ENCODE data around the gene ENTPD3.
A peak's percentile ranks its signal among the peaks of the same experiment; 100 is the strongest.

The ENTPD3 gene

DNA sequence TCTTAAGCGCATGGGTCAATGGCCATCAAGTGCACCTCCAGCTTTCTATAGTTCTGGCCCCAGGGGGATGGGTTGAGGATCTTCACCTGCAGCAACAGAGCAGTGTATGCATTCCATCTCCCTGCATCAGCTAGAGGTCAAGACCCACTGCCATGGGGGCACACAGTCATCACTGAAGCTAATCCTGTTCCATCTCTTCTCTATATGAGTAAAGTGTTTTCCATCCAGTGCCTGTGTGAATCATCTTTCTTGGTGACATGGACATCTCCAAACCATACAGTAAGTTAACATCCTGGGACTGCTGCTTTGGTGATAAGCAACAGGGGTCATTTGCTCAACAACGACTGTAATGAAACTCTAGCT, 4.4 kb upstream of the ENTPD3 start:
- DNase-seq = no peak
- TF ChIP-seq POLR2A (IDR thresholded peaks at IDR 0.05; ENCODE audit: low read length) (no peak), GATA1 (IDR thresholded peaks at IDR 0.05; ENCODE audit: low read depth, low read length) (no peak)

DNA sequence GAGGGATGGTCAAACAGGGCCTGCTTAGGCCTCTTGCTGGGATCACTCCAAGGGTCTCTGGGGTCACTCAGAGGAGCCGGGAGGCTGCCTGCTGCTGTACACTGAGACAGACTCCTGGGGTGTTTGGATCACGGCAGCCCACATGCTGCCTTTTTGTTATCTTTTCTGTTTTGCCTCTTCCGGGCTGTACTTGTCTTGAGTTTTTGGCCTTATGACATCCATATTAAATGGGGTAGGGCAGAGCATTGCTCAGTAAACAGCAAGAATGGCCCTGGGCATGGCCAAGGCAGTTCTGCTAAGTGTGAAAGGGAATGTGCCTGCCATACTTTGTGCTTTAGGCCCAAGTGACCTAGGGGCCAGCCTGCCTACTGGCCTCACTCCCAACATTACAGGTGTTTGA, 771 bp upstream of the ENTPD3 start:
- TF ChIP-seq POLR2A (IDR thresholded peaks at IDR 0.05; ENCODE audit: low read length) (no peak), GATA1 (IDR thresholded peaks at IDR 0.05; ENCODE audit: low read depth, low read length) (no peak)
- DNase-seq = no peak

DNA sequence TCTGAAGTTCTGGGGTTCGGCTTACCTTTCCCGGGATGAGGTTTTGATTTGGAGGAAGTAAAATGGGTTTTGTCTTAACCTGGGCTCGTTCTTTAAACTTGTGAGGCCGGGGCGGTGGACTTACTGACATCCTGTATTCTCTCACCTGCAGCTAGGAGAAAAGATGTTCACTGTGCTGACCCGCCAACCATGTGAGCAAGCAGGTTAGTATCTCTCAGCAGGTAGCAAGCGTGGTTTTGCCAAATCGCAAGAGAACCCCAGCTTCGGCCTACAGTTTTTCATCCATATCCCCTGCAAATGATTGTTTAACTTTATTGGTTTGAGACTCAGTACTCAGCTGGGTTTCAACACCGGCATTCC, 891 bp downstream of the ENTPD3 start:
- TF ChIP-seq POLR2A (IDR thresholded peaks at IDR 0.05; ENCODE audit: low read length) (no peak), GATA1 (IDR thresholded peaks at IDR 0.05; ENCODE audit: low read depth, low read length) (no peak)
- DNase-seq = no peak

DNA sequence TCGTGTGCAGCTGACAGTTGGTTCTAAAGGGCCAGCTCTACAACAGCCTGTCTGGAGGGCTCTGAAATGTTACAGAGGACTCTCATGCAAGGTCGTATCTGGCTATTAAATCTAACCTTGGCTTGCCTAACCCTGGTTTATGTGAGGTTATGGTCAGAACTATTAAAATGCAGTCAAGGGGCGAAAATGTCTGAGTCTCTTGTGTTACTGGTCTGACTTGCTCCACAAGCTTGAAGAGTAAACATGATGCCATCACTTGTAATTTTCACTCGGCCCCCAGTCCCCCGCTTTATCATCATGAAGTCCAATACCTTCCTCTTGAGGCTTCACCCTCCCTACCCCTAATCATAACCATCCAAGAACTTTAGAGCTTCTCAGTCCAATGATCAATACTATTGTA, 9.4 kb downstream of the ENTPD3 start:
- TF ChIP-seq POLR2A (IDR thresholded peaks at IDR 0.05; ENCODE audit: low read length) (no peak), GATA1 (IDR thresholded peaks at IDR 0.05; ENCODE audit: low read depth, low read length) (no peak)
- no peak for DNase-seq

DNA sequence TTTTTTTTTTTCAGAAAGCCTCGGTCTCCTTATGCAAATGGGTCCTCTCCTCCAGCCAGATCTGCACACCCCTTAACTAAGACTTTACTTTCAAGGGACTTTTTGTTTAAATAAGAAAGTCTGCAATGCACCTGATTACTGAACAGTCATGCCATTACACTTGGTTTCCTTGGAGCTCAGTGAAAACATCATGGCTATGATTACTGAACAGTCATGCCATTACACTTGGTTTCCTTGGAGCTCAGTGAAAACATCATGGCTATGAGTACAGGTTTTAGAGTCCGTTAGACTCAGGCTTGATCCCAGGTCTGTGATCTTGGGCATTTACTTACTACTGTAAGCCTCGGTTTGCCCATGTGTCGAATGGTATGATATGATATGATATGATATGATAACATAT, 10.1 kb downstream of the ENTPD3 start:
- TF ChIP-seq POLR2A (IDR thresholded peaks at IDR 0.05; ENCODE audit: low read length) (no peak), GATA1 (IDR thresholded peaks at IDR 0.05; ENCODE audit: low read depth, low read length) (no peak)

DNA sequence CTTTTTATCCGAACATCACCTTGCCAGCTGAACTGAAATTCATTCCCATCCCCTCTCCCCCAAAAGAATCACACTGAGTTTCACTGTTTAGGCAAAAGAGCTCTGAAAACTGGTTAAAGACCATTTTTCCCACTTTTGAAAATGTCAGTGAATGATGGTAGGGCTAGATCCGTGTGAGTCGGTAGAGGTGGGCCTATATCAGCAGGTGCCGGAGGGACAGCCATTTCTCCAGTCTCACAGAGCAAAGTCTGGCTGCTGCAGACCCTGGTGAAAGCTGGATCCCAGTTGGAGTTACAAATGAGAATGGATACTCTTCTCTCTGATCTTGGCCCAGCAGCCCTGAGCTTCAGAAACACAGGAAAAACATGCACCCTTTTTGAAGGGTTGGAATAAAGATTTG, 10.9 kb downstream of the ENTPD3 start:
- TF ChIP-seq POLR2A (IDR thresholded peaks at IDR 0.05; ENCODE audit: low read length) (no peak), GATA1 (IDR thresholded peaks at IDR 0.05; ENCODE audit: low read depth, low read length) (no peak)
- DNase-seq = no peak

More for the DNA sequence above, 10.1 kb downstream of the ENTPD3 start:
- no peak for DNase-seq

DNA sequence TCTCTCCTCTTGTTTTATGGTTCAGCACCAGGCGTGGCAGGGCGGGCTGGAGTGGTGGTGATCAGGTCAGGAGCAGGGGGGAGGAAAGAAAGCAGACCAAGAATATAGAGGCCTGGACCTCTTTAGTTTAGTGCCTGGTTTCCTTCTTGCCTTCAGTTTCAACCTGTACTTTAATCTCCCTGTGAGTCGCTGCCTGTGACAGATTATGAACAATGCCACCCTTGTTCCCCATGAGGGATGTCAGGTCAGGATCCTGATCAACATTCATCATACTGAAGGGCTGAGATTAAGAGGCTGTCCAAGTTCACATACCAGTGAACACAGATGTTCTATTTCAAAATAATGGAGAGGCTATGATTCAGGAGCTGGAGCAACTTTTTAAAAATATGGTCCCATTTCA, 11.4 kb downstream of the ENTPD3 start:
- no peak for DNase-seq
- TF ChIP-seq POLR2A (IDR thresholded peaks at IDR 0.05; ENCODE audit: low read length) (no peak), GATA1 (IDR thresholded peaks at IDR 0.05; ENCODE audit: low read depth, low read length) (no peak)

DNA sequence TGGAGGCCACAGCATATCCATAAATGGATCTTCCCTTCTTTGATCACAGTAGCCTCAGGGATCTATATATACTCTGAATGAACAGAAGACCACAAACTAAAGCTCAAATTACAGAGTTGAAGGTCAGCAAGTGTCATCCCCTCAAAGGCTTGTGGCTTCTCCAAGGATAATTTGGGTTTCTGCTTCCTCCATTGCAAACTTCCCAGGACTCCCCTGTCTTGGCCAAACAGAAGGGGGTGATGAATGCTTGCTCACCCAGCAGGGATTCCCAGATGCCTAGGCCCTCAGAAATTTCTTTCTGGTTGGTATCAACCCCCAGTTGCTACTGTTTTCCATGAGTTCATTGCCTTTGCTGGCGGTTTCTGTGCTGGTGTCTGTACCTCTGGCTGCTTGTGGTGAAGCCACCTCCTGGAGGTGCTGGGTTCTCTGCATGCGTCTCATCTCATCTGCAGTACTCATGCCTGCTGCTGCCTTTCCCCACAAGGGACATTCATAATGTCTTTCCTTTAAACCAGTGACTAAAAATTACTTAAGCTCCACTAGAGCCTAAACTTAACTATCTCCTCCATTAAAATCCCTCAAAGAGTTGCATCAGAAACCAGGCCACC, 17.7 kb downstream of the ENTPD3 start:
- DNase-seq = no peak
- TF ChIP-seq POLR2A (IDR thresholded peaks at IDR 0.05; ENCODE audit: low read length) (no peak), GATA1 (IDR thresholded peaks at IDR 0.05; ENCODE audit: low read depth, low read length) (no peak)

DNA sequence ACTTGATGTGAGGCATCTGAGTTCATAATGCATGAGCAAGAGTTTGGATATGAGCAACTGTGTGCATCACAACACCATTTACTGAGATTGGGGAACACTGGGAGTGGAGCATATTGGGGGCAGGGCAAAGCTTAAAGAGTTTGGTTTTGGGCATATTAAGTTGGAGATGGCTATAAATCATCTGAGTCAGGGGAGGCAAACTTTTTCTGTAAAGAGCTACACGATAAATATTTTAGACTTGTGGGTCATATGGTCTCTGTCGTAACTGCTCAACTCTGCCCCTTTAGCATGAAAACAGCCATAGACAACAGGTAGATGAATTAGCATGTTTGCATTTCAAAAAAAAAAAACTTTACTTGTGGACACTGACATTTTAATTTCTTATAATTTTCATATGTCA, 20.0 kb downstream of the ENTPD3 start:
- TF ChIP-seq GATA1 (IDR thresholded peaks at IDR 0.05; ENCODE audit: low read depth, low read length) (no peak), POLR2A (IDR thresholded peaks at IDR 0.05; ENCODE audit: low read length) (no peak)
- DNase-seq = no peak

DNA sequence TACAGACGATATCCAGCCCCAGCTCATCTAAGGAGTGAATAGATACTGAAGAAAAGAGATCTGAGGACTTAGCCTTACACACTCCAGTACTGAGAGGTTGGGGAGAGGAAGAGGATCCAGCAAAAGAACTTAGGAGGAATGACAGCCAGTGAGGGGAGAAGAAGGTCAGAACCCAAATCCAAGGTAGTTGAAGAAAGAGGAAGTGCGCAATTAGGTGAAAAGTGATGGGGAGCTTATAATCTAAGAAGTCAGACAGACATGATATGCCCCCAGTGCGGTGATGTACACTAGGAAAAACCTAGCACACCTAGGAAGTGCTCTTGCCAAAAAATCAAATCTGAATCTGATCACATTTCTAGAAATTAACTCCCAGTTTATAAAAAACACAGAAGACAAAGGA, 20.6 kb downstream of the ENTPD3 start:
- no peak for DNase-seq
- TF ChIP-seq GATA1 (IDR thresholded peaks at IDR 0.05; ENCODE audit: low read depth, low read length) (no peak), POLR2A (IDR thresholded peaks at IDR 0.05; ENCODE audit: low read length) (no peak)

DNA sequence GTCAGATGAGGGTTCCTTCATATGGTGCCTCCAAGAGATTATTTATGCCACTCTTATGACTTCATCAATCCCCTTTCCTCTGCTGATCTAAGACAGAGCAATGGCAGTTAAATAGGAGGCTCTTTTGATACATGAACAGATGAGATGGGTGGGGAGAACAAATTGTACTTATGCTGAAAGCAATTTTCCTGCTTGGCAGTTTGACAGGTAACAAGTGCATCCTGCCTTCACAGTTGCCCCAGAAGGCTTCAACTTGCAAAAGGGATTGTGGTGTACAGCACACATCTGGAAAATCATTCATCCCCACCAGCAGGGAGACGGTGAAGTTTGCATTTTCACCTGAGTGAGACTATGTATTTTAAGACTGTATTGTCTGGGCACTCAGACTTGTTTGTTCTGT, 27.3 kb downstream of the ENTPD3 start:
- no peak for DNase-seq
- TF ChIP-seq POLR2A (IDR thresholded peaks at IDR 0.05; ENCODE audit: low read length) (no peak), GATA1 (IDR thresholded peaks at IDR 0.05; ENCODE audit: low read depth, low read length) (no peak)

DNA sequence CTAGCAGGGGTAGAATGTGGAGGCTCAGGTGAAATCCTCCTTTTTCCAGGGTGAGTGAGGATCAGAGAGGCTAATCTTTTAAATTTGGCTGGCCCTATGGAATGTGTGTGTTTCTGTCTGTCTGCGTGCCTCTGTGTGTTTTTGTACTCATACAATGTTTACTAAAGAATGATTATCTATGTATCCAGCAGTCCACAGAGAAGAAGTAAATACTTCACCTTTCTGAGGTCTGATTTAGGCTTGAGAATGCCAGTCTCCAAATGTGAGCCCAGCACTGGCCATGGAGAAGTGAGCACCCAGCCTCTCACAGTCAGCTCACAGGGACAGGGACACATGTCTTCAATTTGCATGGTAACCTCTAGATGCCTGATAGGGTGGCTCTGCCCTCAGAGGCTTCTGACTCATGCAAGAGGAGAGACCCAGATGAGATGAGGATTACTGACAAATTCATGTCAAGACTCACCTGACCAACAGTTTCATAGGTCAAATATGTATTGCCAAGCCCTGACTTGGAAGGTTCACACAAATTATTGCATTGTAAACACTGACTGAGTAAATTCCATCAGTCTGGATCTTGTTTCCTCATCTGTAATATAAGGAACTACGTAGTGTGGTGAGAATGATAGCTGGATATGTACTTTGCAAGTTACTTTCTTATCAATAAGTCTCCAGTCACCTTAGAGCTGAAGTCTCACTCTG, 31.0 kb downstream of the ENTPD3 start:
- TF ChIP-seq POLR2A (IDR thresholded peaks at IDR 0.05; ENCODE audit: low read length) (no peak), GATA1 (IDR thresholded peaks at IDR 0.05; ENCODE audit: low read depth, low read length) (no peak)

DNA sequence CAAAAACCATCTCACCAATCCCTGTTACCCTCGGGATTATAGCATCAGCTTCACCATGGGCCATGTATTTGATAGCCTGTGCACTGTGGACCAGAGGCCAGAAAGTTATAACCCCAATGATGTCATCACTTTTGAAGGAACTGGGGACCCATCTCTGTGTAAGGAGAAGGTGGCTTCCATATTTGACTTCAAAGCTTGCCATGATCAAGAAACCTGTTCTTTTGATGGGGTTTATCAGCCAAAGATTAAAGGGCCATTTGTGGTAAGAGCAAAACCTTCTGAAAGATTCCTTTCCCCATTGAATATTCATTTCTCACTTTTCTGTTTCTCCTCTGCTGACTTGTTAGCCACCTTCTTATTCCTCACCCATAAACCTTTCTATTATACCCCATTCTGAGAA, 35.9 kb downstream of the ENTPD3 start:
- DNase-seq = no peak

More for the DNA sequence above, 31.0 kb downstream of the ENTPD3 start:
- DNase-seq = peak; percentile 48 to 61

DNA sequence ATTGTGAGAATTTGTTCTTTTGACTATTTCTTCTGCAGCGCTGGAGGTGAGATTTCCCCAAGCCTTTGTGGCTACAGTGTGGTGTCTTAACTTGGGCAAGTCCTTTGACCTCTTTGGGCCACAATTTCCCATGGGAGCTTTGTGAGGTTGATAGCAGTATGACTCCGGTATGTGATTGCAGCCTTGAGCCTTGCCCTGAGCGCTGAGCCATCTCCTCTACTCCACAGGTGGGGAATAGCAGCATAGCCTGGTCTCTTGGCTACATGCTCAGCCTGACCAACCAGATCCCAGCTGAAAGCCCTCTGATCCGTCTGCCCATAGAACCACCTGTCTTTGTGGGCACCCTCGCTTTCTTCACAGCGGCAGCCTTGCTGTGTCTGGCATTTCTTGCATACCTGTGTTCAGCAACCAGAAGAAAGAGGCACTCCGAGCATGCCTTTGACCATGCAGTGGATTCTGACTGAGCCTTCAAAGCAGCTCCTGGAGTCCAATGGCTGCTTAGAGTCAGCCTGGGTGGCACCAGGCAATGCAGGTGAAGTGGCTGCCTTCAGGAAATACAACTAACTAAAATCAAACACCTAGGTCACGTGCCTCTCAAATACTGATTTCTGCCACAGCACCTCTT, 40.2 kb downstream of the ENTPD3 start:
- TF ChIP-seq POLR2A (IDR thresholded peaks at IDR 0.05; ENCODE audit: low read length) (no peak), GATA1 (IDR thresholded peaks at IDR 0.05; ENCODE audit: low read depth, low read length) (no peak)
- DNase-seq = no peak

More for the DNA sequence above, 35.9 kb downstream of the ENTPD3 start:
- TF ChIP-seq GATA1 (IDR thresholded peaks at IDR 0.05; ENCODE audit: low read depth, low read length) (no peak), POLR2A (IDR thresholded peaks at IDR 0.05; ENCODE audit: low read length) (no peak)

DNA sequence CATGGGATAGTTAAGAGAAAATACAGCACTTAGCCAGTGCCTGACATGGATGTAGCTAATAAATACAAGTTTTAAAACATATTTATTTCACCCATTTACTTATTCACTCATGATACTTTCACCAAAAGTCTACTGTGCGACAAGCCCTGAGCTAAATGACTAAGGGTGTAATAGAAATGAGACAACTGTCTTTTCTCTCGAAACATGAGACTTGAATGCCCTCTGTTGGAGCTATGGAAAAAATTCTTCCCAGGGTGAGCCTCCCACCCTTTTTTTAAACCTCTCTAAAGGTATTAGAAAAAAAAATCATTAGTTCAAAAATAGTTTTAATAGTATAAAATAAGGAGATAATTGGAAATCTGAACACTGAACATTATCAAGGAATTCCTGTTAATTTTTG, 45.8 kb downstream of the ENTPD3 start:
- peak in 1 of 2 experiments; percentile 12 for DNase-seq

More for the DNA sequence above, 45.8 kb downstream of the ENTPD3 start:
- TF ChIP-seq GATA1 (IDR thresholded peaks at IDR 0.05; ENCODE audit: low read depth, low read length) (no peak), POLR2A (IDR thresholded peaks at IDR 0.05; ENCODE audit: low read length) (no peak)
